Esophagus squamous epithelium (tissue), 5 donors: Measurements from ENCODE around the gene EAF1. TPM values are rescaled to one million over a fixed set of nuclear protein-coding genes. Genes with fewer than 3 reads are reported as not detected.

Experiments
- DNase-seq: peaks from one replicate; lab custom pipeline; 2025; lab: John Stamatoyannopoulos, UW
- H3K27ac ChIP-seq, 4 donors: fragments of 200-600 bp; sonication (generic); one replicate each; pipeline ENCODE4 v1.5.1; 2016 to 2019; ENCODE audit warnings: mild to moderate bottlenecking in 1 of 4
- H3K27me3 ChIP-seq, 4 donors: fragments of 200-600 bp; sonication (generic); 1 replicate in 3 of 4; 2 replicates in 1 of 4; pipeline versions ENCODE4 v1.5.1 to v1.6.0; 2017 to 2021; ENCODE audit warnings: antibody characterized with exemption in 1 of 4
- H3K36me3 ChIP-seq, 3 donors: fragments of 200-600 bp; sonication (generic); one replicate each; pipeline ENCODE4 v1.5.1; 2016 to 2019
- H3K4me1 ChIP-seq, 3 donors: fragments of 200-600 bp; sonication (generic); one replicate each; pipeline ENCODE4 v1.5.1; 2017 to 2019
- H3K4me3 ChIP-seq, 4 donors: fragments of 200-600 bp; sonication (generic); 1 replicate in 3 of 4; 2 replicates in 1 of 4; pipeline ENCODE4 v1.5.1; 2016 to 2019; ENCODE audit warnings: mild to moderate bottlenecking in 2 of 4, moderate library complexity in 1 of 4
- H3K9me3 ChIP-seq, 3 donors: fragments of 200-600 bp; sonication (generic); one replicate each; pipeline ENCODE4 v1.5.1; 2016 to 2019
- CTCF ChIP-seq, 6 experiments: fragments of 450-650 bp in 4 of 6; fragments of 200-600 bp in 2 of 6; sonication (generic) in 2 of 6; IDR thresholded peaks; one replicate each; pipeline ENCODE4 v1.5.1; 2016 to 2019; ENCODE audit warnings: antibody characterized with exemption in 6 of 6, mild to moderate bottlenecking in 4 of 6, moderate library complexity in 4 of 6
- POLR2A ChIP-seq, 4 donors: fragments of 450-650 bp; IDR thresholded peaks; one replicate each; pipeline ENCODE4 v1.6.1; 2017; ENCODE audit warnings: antibody characterized with exemption in 4 of 4, mild to moderate bottlenecking in 4 of 4, moderate library complexity in 3 of 4
- WGBS, 2 donors: methylation state at CpG; one replicate each; pipeline ENCODE4 v1.1.5; 2018; 5-methylcytosine and 5-hydroxymethylcytosine counted together
- intact Hi-C: fragments of 100-400 bp; cut with DNase I; formaldehyde crosslinking; loops from one replicate; pipeline ENCODE4 v1.15.0; 2022
- total RNA-seq, 4 donors: library from RNA; depleted of rRNA; stranded (reverse); fragments of >200 nt; gene quantifications; one replicate each; pipeline ENCODE4 v1.1.0, GENCODE V29; 2016
- donor health status: DM: yes; HTN: yes; CAD: no.

The EAF1 gene
- total RNA-seq, 4 donors from 2014 or later, result 15.8 to 23.5 (median 21.0) TPM

- TF ChIP-seq POLR2A (IDR thresholded peaks at IDR 0.05) (no peak), CTCF (IDR thresholded peaks at IDR 0.05) (no peak)
- intact Hi-C loops, result no loop called here
- Histone ChIP-seq H3K4me3 (no peak overlapping the region), H3K4me1 (no peaks in the 10 kb centered on the region), H3K36me3 (no peaks in the 10 kb centered on the region), H3K9me3 (no peaks in the 10 kb centered on the region), H3K27ac (no peak overlapping the region), H3K27me3 (no peaks in the 10 kb centered on the region)
- no peak for DNase-seq
- WGBS, 2 donors, result 85 to 87% methylated on average over 3 of the region's 3 CpGs
Measured at GRCh38 chr3:15471861-15472260, 44.5 kb downstream of the EAF1 start.

- Histone ChIP-seq H3K4me1 (no peaks in the 10 kb centered on the region), H3K9me3 (no peaks in the 10 kb centered on the region), H3K36me3 (no peaks in the 10 kb centered on the region), H3K27me3 (no peaks in the 10 kb centered on the region), H3K4me3 (no peak overlapping the region), H3K27ac (no peak overlapping the region)
- intact Hi-C loops, result no loop called here
- TF ChIP-seq CTCF (IDR thresholded peaks at IDR 0.05), result no peak
- no peak for TF ChIP-seq POLR2A (IDR thresholded peaks at IDR 0.05)
- no peak for DNase-seq
- 47 to 87% methylated on average over 3 to 5 of the region's 5 CpGs for WGBS, 2 donors
Measured at GRCh38 chr3:15475161-15475560, 47.8 kb downstream of the EAF1 start.

- DNase-seq, result no peak
- no peak for TF ChIP-seq CTCF (IDR thresholded peaks at IDR 0.05)
- TF ChIP-seq POLR2A (IDR thresholded peaks at IDR 0.05), result no peak
- intact Hi-C loops, result no loop called here
- no peak overlapping the region for H3K4me3 ChIP-seq
- no peaks in the 10 kb centered on the region for H3K27me3 ChIP-seq
- no peaks in the 10 kb centered on the region for H3K36me3 ChIP-seq
- no peaks in the 10 kb centered on the region for H3K9me3 ChIP-seq
- no peak overlapping the region for H3K27ac ChIP-seq
- H3K4me1 ChIP-seq, result no peaks in the 10 kb centered on the region
- 80 to 84% methylated on average over 3 of the region's 3 CpGs for WGBS, 2 donors
Measured at GRCh38 chr3:15476378-15476777, 49.0 kb downstream of the EAF1 start.

- no peak overlapping the region for H3K4me3 ChIP-seq
- H3K27ac ChIP-seq, result no peak overlapping the region
- H3K4me1 ChIP-seq, result no peaks in the 10 kb centered on the region
- intact Hi-C loops, result no loop called here
- H3K27me3 ChIP-seq, result no peaks in the 10 kb centered on the region
- DNase-seq, result no peak
- H3K9me3 ChIP-seq, result no peaks in the 10 kb centered on the region
- WGBS, 2 donors, result 63 to 88% methylated on average over 6 of the region's 6 CpGs
- no peaks in the 10 kb centered on the region for H3K36me3 ChIP-seq
- TF ChIP-seq CTCF (IDR thresholded peaks at IDR 0.05), result no peak
- no peak for TF ChIP-seq POLR2A (IDR thresholded peaks at IDR 0.05)
Measured at GRCh38 chr3:15477951-15478639, 50.7 kb downstream of the EAF1 start.

GRCh38 chr3:15478640-15478979, 51.2 kb downstream of the EAF1 start:
- intact Hi-C loops, result no loop called here
- TF ChIP-seq POLR2A (IDR thresholded peaks at IDR 0.05) (no peak), CTCF (IDR thresholded peaks at IDR 0.05) (no peak)
- Histone ChIP-seq H3K4me1 (no peaks in the 10 kb centered on the region), H3K27ac (no peak overlapping the region), H3K36me3 (no peaks in the 10 kb centered on the region), H3K4me3 (no peak overlapping the region), H3K9me3 (no peaks in the 10 kb centered on the region), H3K27me3 (no peaks in the 10 kb centered on the region)
- 74 to 93% methylated on average over 3 to 4 of the region's 5 CpGs for WGBS, 2 donors
- DNase-seq, result no peak
